Nephron progenitor cell (in vitro differentiated cells): ENCODE measurements around the gene MEIOB.

Source experiments
- DNase-seq: peaks from one replicate; pipeline ENCODE4 v3.0.0; 2021
- H3K27ac Mint-ChIP-seq: 2 replicates; pipeline ENCODE4 v1.8.0; 2021; ENCODE audit warnings: mild to moderate bottlenecking, moderate library complexity, mixed read lengths
- H3K27me3 Mint-ChIP-seq: 2 replicates; pipeline ENCODE4 v1.8.0; 2021; ENCODE audit warnings: mild to moderate bottlenecking, low read depth, mixed read lengths; ENCODE audit not compliant: poor library complexity
- H3K36me3 Mint-ChIP-seq: 2 replicates; pipeline ENCODE4 v1.8.0; 2021; ENCODE audit warnings: low read depth, mixed read lengths
- H3K4me1 Mint-ChIP-seq: 2 replicates; pipeline ENCODE4 v1.8.0; 2021; ENCODE audit warnings: mixed read lengths
- H3K4me3 Mint-ChIP-seq: 2 replicates; pipeline ENCODE4 v1.8.0; 2021; ENCODE audit warnings: mild to moderate bottlenecking, moderate library complexity, mixed read lengths
- H3K9me3 Mint-ChIP-seq: 2 replicates; pipeline ENCODE4 v1.8.0; 2021; ENCODE audit warnings: mild to moderate bottlenecking, moderate library complexity, mixed read lengths
- TF ChIP-seq, protein P1 (sequence below): fragments of 200-600 bp; sonication (generic); IDR thresholded peaks from 2 replicates; pipeline ENCODE4 v1.5.0; 2021; ENCODE audit warnings: antibody characterized with exemption

The MEIOB gene

DNA sequence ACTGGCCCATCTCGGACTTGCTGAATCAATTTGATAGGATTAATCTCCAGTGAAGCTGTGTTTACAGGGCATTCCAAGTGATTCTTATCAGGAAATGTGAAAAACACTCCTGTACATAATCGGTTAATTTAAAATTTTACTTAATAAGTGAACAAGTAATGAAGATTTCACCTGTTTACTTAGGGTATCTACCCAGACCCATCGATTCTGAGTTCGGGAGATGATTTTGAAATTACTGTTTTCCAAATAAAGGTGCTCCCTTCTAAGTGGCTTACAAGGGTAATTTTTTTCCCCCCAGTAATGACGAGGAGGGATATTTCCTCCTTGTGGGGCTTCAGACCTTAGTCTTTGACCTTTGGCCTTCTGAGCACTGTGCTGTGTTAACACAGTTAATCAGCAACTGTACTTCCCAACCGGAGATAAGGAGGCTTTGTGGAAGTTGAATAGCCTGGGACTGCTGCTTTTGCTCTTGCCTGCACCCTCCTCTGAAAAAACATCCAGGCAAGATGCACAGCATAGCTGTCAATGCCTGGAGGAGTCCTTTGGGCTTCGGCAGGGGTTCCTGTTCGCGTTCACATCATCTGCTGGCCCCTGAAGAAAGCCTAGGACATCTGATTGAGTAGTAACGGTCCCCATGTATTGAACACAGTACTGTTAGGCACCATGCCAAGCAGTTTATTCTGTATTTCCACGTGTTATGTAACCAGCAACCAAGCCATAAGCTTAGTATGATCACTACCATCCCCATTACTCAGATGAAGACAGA is 43.1 kb downstream of the MEIOB start:
- Mint-ChIP-seq H3K9me3 (no peaks in the 10 kb centered on the region), H3K4me1 (peaks cover 37% of the 10 kb centered on the region), H3K27ac (no peak overlapping the region), H3K4me3 (peak overlapping the region; percentile 97), H3K27me3 (peaks cover 15% of the 10 kb centered on the region), H3K36me3 (peaks cover 25% of the 10 kb centered on the region)
- DNase-seq, result no peak
- TF ChIP-seq, protein P1, sequence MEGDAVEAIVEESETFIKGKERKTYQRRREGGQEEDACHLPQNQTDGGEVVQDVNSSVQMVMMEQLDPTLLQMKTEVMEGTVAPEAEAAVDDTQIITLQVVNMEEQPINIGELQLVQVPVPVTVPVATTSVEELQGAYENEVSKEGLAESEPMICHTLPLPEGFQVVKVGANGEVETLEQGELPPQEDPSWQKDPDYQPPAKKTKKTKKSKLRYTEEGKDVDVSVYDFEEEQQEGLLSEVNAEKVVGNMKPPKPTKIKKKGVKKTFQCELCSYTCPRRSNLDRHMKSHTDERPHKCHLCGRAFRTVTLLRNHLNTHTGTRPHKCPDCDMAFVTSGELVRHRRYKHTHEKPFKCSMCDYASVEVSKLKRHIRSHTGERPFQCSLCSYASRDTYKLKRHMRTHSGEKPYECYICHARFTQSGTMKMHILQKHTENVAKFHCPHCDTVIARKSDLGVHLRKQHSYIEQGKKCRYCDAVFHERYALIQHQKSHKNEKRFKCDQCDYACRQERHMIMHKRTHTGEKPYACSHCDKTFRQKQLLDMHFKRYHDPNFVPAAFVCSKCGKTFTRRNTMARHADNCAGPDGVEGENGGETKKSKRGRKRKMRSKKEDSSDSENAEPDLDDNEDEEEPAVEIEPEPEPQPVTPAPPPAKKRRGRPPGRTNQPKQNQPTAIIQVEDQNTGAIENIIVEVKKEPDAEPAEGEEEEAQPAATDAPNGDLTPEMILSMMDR, result no peak

DNA sequence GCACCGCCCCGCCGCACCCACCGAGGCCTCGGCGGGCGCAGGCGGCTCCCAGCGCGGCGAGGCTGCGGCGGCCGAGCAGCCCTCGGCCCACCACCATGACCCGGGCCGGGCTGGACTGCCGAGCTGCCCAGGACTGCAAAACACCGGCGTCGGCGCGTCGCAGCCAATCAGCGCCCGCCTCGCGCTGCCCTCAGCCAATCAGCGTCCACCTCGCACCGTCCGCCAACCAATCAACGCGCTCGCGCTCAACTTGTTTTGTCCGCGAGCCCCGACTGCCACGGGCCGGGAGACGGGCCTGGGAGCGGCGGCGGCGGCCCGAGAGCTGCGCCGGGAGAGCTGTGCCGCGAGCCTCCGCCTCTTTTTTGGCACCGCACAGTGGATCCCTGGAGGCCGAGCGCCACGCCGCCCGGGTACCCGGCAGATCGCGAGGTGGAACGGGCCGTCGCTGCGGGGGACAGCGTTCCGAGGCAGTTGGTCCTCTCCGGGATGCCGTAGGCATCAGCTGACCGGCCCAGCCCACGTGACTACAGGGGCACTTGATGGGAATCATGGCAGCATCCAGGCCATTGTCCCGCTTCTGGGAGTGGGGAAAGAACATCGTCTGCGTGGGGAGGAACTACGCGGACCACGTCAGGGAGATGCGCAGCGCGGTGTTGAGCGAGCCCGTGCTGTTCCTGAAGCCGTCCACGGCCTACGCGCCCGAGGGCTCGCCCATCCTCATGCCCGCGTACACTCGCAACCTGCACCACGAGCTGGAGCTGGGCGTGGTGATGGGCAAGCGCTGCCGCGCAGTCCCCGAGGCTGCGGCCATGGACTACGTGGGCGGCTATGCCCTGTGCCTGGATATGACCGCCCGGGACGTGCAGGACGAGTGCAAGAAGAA is 45.0 kb downstream of the MEIOB start, which contains the start of the genes FAHD1 and HAGH:
TSS of gene FAHD1 (plus strand) at position 516 of the 883 bp plus-strand sequence. CDS start at position 549, 33 bp downstream.
TSS of gene HAGH (minus strand) at position 135 of the 883 bp plus-strand sequence. CDS start at position 97, 38 bp downstream.
- H3K4me1 Mint-ChIP-seq, result peaks cover 40% of the 10 kb centered on the region
- H3K36me3 Mint-ChIP-seq, result peaks cover 21% of the 10 kb centered on the region
- H3K27ac Mint-ChIP-seq, result peak within 1 kb of the TSS; percentile 57
- TF ChIP-seq, protein P1, result no peak
- peak; percentile 93 for DNase-seq
- peak within 1 kb of the TSS; percentile 97 for H3K4me3 Mint-ChIP-seq
- no peaks in the 10 kb centered on the region for H3K9me3 Mint-ChIP-seq
- H3K27me3 Mint-ChIP-seq, result peaks cover 15% of the 10 kb centered on the region

DNA sequence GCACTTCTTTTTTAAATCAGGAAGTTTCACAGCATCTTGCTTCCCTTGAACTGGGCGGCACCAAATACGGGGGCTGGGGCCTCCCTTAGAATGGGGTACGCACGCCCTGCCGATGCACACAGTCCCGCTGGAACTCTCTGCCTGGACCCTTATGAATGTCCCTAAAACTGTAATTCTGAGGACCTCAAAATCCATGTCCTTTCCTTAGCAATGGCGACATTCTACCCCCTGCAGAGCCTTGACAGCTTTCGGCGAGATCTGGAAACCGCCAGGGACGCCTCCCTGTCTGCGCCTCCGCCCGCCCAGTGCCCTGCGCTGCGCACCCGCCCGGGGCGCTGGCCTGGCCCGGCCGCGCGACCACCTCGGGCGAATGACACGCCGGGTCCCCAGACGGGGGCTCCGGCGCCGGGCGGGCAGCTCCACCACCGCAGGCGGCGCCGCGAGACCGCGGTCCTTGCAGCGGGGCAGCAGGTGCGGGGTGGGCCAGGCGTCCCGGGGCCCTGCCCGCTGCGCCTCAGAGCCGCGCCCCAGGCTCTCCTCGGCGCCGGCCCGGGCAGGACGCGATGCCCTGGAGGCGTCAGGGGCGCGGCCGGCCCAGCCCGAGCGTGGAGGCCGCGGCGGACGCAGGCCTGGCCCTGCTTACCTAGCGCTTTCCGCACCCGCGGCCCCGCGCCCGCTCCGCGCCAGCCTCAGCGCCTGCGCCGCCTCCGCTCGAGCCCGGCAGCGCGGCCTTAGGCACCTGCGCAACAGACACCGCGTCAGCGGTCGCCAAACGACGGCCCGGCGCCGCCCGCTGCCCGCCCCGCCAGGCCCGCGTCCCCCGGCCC is 45.9 kb downstream of the MEIOB start:
- DNase-seq, result peak; percentile 46
- Mint-ChIP-seq H3K27ac (no peak overlapping the region), H3K9me3 (no peaks in the 10 kb centered on the region), H3K4me1 (peaks cover 40% of the 10 kb centered on the region), H3K27me3 (peaks cover 15% of the 10 kb centered on the region), H3K36me3 (peaks cover 16% of the 10 kb centered on the region), H3K4me3 (peak overlapping the region; percentile 81)
- TF ChIP-seq, protein P1, result no peak

DNA sequence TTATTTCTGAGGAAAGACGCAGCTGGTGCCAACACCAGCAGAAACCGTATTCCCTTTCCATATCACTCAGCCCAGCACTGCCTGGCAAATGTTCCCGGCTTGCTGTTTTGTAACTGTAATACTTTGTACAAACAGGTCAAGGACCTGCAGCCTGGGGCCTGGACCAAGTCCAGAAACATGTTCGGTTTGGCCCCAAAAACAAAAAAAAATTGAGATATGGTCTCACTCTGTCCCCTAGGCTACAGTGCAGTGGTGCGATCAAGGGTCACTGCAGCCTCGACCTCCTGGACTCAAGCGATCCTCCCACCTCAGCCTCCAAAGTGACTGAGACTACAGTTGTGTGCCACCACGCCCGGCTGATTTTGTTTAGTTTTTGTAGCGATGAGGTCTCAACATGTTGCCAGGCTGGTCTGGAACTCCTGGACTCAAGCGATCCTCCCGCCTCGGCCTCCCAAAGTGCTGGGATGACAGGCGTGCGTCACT is 46.5 kb downstream of the MEIOB start:
- TF ChIP-seq, protein P1, result no peak
- H3K4me1 Mint-ChIP-seq, result peaks cover 40% of the 10 kb centered on the region
- peaks cover 15% of the 10 kb centered on the region for H3K27me3 Mint-ChIP-seq
- peak overlapping the region; percentile 81 for H3K4me3 Mint-ChIP-seq
- no peak for DNase-seq
- H3K27ac Mint-ChIP-seq, result no peak overlapping the region
- H3K36me3 Mint-ChIP-seq, result peaks cover 11% of the 10 kb centered on the region
- no peaks in the 10 kb centered on the region for H3K9me3 Mint-ChIP-seq

DNA sequence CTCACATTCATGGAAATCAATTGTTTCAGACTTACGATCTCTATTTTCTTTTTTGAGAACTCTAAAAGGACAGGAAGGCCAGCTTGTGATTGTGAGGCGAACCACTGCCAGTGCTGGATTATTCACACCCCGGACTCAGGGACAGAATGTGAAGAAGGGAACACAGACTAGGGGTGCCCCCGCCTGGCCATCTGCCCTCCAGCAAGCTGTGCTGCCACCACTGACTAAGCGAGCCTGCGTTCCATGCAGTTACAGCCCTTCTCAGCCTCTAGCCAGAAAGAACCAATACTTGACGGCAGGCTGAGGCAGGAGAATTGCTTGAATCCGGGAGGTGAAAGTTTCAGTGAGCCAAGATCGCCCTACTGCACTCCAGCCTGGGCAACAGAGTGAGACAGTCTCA is 48.1 kb downstream of the MEIOB start:
- peak; percentile 42 for DNase-seq
- Mint-ChIP-seq H3K9me3 (no peaks in the 10 kb centered on the region), H3K4me1 (peaks cover 33% of the 10 kb centered on the region), H3K36me3 (peaks cover under 1% of the 10 kb centered on the region), H3K27me3 (peaks cover 15% of the 10 kb centered on the region), H3K27ac (no peak overlapping the region), H3K4me3 (peak overlapping the region; percentile 50)
- TF ChIP-seq, protein P1, result no peak
